GM23248 (cell line): Measurements from ENCODE around the gene TRIM42.

Source experiments
- EZH2 ChIP-seq: fragments of 200-600 bp; sonication (generic); IDR thresholded peaks from 2 replicates; pipeline ENCODE4 v1.6.1; 2018; ENCODE audit warnings: antibody characterized with exemption, mild to moderate bottlenecking; ENCODE audit not compliant: insufficient read depth, poor library complexity, severe bottlenecking
- EZH2phosphoT487 ChIP-seq: fragments of 200-600 bp; sonication (generic); IDR thresholded peaks from 2 replicates; pipeline ENCODE4 v1.6.1; 2018; ENCODE audit warnings: antibody characterized with exemption, moderate library complexity, mild to moderate bottlenecking, low read depth; ENCODE audit not compliant: insufficient read depth

DNA sequence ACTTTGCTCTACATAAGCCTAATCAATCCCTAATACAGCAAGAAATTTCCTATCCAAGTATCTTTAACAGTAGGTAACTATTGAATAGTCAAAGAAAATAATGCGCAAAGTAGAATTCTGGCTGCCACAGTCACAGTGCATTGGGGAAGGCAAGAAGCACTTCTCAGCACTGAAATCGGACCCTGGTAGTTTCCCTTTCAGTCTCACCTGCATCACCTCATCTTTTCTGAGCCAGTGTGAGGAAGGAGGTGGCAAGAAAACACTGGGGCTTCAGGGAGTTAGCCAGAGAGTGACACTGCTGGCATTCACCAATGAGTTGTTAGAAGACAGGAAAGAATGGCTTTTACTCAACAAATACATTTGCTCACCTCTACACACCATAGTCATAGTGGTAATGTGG lies 8.3 kb downstream of the TRIM42 start:
- no peak for TF ChIP-seq EZH2
- no peak for TF ChIP-seq EZH2phosphoT487
